Measurements from ENCODE around the gene SORCS1. TPM values are rescaled to one million over a fixed set of nuclear protein-coding genes. Genes with fewer than 3 reads are reported as not detected.

Gene SORCS1
- total RNA-seq, 1 experiment from 2014 or later = 1.7 TPM

DNA sequence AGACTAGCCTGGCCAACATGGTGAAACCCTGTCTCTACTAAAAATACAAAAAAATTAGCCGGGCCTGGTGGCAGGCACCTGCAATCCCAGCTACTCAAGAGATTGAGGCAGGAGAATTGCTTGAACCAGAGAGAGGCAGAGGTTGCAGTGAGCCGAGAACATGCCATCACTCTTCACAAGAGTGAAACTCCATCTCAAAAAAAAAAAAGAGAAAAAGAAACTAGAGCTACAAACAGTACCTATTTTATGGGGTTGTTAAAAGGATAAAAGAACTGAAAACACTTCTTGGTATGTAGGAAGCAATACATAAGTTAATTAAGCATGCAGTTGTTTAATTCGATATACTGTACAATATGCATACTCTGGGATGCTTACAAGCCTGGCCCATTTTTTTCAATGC, 216.9 kb downstream of the SORCS1 start:
- Mint-ChIP-seq H3K9me3 (0 out of 5 replicates have a peak, but pooled peaks cover 0 to 4% of the 10 kb centered on the region in 2 experiments), H3K27me3 (ENCODE audit: low read depth) (no peaks in the 10 kb centered on the region; the same call in 1 of the 2 replicates), H3K36me3 (ENCODE audit: insufficient read depth in 1 of 3, low read depth in 3 of 3) (peaks cover 0 to 2% (median 0%) of the 10 kb centered on the region in 3 experiments; a peak in 1 of 7 replicates), H3K4me1 (no peaks in the 10 kb centered on the region), H3K4me3 (no peak overlapping the region), H3K27ac (no peak overlapping the region)
- H2AK5ac ChIP-seq (ENCODE audit: insufficient read length, low read length) = no peak overlapping the region
- no peak overlapping the region for H3K23ac ChIP-seq (ENCODE audit: insufficient read length, low read depth, low read length)
- H4K8ac ChIP-seq (replicated peaks; ENCODE audit: insufficient read length, low read depth, low read length) = no peak overlapping the region
- H3K14ac ChIP-seq (ENCODE audit: insufficient read depth, low read length) = no peak overlapping the region
- no peak overlapping the region for H4K91ac ChIP-seq (ENCODE audit: insufficient read length, low read depth, low read length)
- no peak overlapping the region for H2BK5ac ChIP-seq (ENCODE audit: insufficient read length, low read length)
- H2BK20ac ChIP-seq (ENCODE audit: low read depth, low read length, poor library complexity, severe bottlenecking) = no peak overlapping the region
- no peak overlapping the region for H3K4ac ChIP-seq (ENCODE audit: low read depth, low read length)
- H3K79me1 ChIP-seq (ENCODE audit: insufficient read depth, low read depth, low read length, poor library complexity, severe bottlenecking) = no peaks in the 10 kb centered on the region
- no peaks in the 10 kb centered on the region for H3K4me1 ChIP-seq (ENCODE audit: insufficient read depth, low read length)
- no peaks in the 10 kb centered on the region for H3K79me2 ChIP-seq (ENCODE audit: insufficient read depth, low read length)
- no peak overlapping the region for H3K56ac ChIP-seq (ENCODE audit: insufficient read length, low read depth, low read length)
- H4K20me1 ChIP-seq (ENCODE audit: control insufficient read depth, insufficient read depth, insufficient read length) = no peaks in the 10 kb centered on the region
- no peak overlapping the region for H3T11ph ChIP-seq (ENCODE audit: low read length)
- H2BK12ac ChIP-seq (ENCODE audit: insufficient read length, low read depth, low read length) = no peak overlapping the region
- no CpG with 5 or more reads among the region's 3 CpGs for WGBS (ENCODE audit: extremely low coverage, insufficient read length, low lambda C conversion rate)
- H2AFZ ChIP-seq (ENCODE audit: low read length) = no peak overlapping the region
- no peak overlapping the region for H3K27ac ChIP-seq (ENCODE audit: insufficient read length, low read depth, low read length)
- TF ChIP-seq, protein P1, sequence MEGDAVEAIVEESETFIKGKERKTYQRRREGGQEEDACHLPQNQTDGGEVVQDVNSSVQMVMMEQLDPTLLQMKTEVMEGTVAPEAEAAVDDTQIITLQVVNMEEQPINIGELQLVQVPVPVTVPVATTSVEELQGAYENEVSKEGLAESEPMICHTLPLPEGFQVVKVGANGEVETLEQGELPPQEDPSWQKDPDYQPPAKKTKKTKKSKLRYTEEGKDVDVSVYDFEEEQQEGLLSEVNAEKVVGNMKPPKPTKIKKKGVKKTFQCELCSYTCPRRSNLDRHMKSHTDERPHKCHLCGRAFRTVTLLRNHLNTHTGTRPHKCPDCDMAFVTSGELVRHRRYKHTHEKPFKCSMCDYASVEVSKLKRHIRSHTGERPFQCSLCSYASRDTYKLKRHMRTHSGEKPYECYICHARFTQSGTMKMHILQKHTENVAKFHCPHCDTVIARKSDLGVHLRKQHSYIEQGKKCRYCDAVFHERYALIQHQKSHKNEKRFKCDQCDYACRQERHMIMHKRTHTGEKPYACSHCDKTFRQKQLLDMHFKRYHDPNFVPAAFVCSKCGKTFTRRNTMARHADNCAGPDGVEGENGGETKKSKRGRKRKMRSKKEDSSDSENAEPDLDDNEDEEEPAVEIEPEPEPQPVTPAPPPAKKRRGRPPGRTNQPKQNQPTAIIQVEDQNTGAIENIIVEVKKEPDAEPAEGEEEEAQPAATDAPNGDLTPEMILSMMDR (conservative IDR thresholded peaks at IDR 0.05) = no peak
- no peak overlapping the region for H2BK120ac ChIP-seq (ENCODE audit: low read depth, low read length, poor library complexity, severe bottlenecking)
- H4K5ac ChIP-seq (ENCODE audit: insufficient read length, low read depth, low read length) = no peak overlapping the region
- H3K4me2 ChIP-seq (ENCODE audit: insufficient read depth, insufficient read length, low read length) = no peak overlapping the region
- H3K9ac ChIP-seq (ENCODE audit: extremely low read depth, insufficient read length, low read length) = no peak overlapping the region
- H3K27me3 ChIP-seq (ENCODE audit: insufficient read depth, low read length) = no peaks in the 10 kb centered on the region
- no peak overlapping the region for H2BK15ac ChIP-seq (ENCODE audit: low read depth, low read length)
- H3K9me3 ChIP-seq (ENCODE audit: control insufficient read depth, low read depth, low read length) = no peaks in the 10 kb centered on the region
- DNase-seq = no peak
- H3K23me2 ChIP-seq (ENCODE audit: insufficient read length, low read depth, low read length, poor library complexity, severe bottlenecking) = no peaks in the 10 kb centered on the region
- no peak overlapping the region for H3K18ac ChIP-seq (ENCODE audit: insufficient read length, low read depth, low read length)

All from H9 (cell line).